Effector CD8-positive, alpha-beta T cell (primary cell): ENCODE results near the gene BCL7A.

Experiments
- DNase-seq: peaks from one replicate; lab custom pipeline; 2025; lab: John Stamatoyannopoulos, UW

BCL7A gene

GRCh38 chr12:121996945-121997612 lies 24.6 kb upstream of the BCL7A start:
- no peak for DNase-seq

- DNase-seq: no peak
These were observed 20.0 kb upstream of the BCL7A start for GRCh38 chr12:122001466-122002209.

GRCh38 chr12:122003651-122004611 lies 17.8 kb upstream of the BCL7A start:
- DNase-seq: no peak

GRCh38 chr12:122004633-122005071 lies 17.0 kb upstream of the BCL7A start:
- DNase-seq: no peak

GRCh38 chr12:122005252-122005776 lies 16.4 kb upstream of the BCL7A start:
- DNase-seq: no peak

- no peak for DNase-seq
These were observed 15.3 kb upstream of the BCL7A start for GRCh38 chr12:122006186-122006926.

GRCh38 chr12:122009741-122010140 lies 11.9 kb upstream of the BCL7A start:
- DNase-seq: no peak

- DNase-seq: no peak
These were observed 9.5 kb upstream of the BCL7A start for GRCh38 chr12:122012184-122012583.

- no peak for DNase-seq
These were observed 8.5 kb upstream of the BCL7A start for GRCh38 chr12:122013136-122013535.

GRCh38 chr12:122013791-122014590 lies 7.7 kb upstream of the BCL7A start:
- DNase-seq: no peak

- DNase-seq: no peak
These were observed 6.9 kb upstream of the BCL7A start for GRCh38 chr12:122014781-122015180.

- DNase-seq: no peak
These were observed 3.2 kb upstream of the BCL7A start for GRCh38 chr12:122018457-122018856.

- no peak for DNase-seq
These were observed 2.7 kb upstream of the BCL7A start for GRCh38 chr12:122018937-122019336.

GRCh38 chr12:122020795-122021192 lies 890 bp upstream of the BCL7A start:
- DNase-seq: no peak

GRCh38 chr12:122021193-122021821 lies 377 bp upstream of the BCL7A start:
- no peak for DNase-seq

GRCh38 chr12:122022393-122023338 lies 982 bp downstream of the BCL7A start:
- DNase-seq: no peak

- no peak for DNase-seq
These were observed 1.9 kb downstream of the BCL7A start for GRCh38 chr12:122023339-122024131.
